Activated CD4-positive, alpha-beta T cell treated with anti-CD3 and anti-CD28 coated beads, Interleukin-2, amount 50 U/mL, for 4 hours (primary cell): ENCODE results near the gene LDB3.
"Not testable (repeated sequence)": the region's sequence is repeated elsewhere in the genome, so short reads cannot be mapped to it uniquely, and the experiment has no call there.

Source experiments
- DNase-seq, 2 experiments: peaks; one replicate each; pipeline ENCODE4 v3.0.0-alpha.2; 2020

The LDB3 gene, protein sequence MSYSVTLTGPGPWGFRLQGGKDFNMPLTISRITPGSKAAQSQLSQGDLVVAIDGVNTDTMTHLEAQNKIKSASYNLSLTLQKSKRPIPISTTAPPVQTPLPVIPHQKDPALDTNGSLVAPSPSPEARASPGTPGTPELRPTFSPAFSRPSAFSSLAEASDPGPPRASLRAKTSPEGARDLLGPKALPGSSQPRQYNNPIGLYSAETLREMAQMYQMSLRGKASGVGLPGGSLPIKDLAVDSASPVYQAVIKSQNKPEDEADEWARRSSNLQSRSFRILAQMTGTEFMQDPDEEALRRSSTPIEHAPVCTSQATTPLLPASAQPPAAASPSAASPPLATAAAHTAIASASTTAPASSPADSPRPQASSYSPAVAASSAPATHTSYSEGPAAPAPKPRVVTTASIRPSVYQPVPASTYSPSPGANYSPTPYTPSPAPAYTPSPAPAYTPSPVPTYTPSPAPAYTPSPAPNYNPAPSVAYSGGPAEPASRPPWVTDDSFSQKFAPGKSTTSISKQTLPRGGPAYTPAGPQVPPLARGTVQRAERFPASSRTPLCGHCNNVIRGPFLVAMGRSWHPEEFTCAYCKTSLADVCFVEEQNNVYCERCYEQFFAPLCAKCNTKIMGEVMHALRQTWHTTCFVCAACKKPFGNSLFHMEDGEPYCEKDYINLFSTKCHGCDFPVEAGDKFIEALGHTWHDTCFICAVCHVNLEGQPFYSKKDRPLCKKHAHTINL

GRCh38 chr10:86668297-86669165 is at the start of gene LDB3:
Gene LDB3 (plus strand): TSS chr10:86668511. CDS start chr10:86668692, 181 bp downstream.
- DNase-seq = no peak

GRCh38 chr10:86628311-86628710 is 40.0 kb upstream of the LDB3 start:
- no peak for DNase-seq

DNA sequence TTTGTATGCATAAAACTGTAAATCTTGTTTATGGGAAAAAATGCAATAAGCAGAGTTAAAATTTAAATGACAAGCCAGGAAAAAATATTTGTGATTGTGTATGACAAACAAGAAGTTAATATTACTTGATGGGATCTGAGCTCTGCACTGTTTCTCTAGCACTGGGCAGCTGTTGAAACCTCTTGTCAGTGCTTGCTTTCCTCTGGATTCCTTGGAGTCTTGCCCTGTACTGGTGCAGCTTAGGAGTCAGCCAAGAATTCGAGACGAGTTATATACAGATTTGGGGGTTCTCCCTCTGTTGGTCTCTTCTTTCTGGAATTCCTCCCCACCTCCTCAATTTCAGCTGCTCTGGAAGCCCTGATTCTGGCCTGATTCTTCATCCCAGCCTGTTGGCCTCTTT is 38.2 kb upstream of the LDB3 start:
- no peak for DNase-seq

DNA sequence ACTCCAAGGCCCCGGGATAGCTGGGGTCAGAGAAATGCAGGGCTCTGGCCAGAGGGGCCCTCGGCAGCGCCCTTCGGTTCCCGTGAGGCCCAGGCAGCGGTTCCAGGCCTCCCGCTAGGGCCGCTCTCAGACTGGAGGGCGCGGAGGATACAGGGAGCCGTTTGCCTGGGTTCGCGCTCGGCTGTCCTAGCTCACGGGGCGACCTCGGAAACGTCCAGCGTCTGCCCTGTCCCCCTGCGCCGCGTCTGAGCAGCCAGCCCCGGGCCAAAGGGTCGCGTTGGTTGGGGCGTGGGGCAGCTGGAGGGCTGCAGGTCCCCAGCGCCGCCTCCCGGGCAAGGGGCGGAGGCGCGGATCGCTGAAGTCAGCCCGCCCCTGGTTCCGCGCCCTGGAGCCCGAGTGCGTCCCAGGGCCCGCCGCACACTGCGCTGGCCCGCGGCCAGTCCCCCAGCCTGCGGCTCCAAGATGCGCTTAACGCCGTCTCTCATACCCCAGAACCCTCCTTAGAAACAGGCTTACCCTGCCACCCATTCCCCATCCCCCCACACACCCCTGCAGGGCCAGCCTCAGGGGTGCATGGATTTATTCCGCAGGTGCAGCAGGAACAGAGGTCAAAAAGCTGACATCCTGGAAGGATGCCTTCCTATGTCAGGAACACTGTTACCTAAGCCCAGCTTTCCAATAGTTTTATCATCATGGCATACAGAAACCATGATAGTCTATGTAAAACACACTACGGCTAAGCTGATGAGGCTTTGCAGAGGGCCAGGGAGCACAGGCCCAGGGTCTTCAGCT is 36.1 kb upstream of the LDB3 start:
- DNase-seq = no peak

DNA sequence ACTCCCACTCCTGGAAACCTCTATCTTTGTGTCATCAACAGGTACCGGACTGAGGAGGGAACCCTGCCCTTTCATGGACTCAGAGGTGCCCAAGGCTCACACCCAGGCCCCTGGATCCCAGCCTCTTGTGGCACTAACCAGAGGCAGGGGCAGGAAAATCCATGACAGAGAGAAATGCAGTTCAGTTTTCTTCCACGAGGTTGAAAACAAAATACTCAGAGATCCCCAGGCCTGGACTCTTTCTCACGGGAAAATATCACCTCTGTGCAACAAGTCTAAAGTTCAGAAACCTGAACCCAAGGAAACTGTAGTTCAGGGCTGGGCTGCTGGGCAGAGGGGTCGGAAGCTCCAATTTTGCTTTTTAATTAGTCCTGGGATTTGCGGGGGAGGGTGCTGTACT is 35.4 kb upstream of the LDB3 start:
- no peak for DNase-seq

GRCh38 chr10:86635402-86635801 is 32.9 kb upstream of the LDB3 start:
- DNase-seq = no peak

GRCh38 chr10:86636311-86636710 is 32.0 kb upstream of the LDB3 start:
- no peak for DNase-seq

DNA sequence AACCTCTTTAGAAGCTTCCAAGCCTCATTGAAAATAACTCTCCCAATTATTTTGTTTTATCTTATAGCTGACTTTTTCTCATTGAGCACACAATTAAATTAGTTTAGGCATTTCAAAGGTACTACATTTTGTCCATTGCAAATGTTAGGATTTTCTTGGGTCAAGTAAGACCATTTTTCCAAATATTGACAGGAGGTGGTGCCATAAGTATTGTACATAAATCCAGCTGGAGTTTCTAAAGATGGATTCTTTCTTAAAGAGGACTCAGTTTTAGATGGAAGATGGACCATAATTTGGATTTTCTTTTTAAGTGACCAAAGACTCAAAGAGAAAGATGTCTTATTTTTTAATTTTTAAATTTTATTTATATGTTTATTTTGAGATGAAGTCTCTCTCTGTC is 26.3 kb upstream of the LDB3 start:
- no peak for DNase-seq

DNA sequence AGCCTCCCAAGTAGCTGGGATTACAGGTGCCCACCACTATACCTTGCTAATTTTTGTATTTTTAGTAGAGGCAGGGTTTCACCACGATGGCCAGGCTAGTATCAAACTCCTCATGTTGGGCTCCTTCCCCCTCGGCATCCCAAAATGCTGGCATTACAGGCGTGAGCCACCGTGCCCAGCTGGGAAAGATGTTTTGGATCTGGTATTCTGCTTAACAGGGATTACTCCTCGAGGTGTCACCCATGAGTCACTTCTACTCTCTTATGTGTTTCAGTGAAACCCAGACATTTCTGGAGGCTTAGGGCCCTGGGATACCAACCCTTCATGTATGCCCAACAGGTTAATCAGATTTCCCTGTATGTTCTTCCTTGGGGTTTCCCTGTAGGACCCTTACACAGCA is 25.8 kb upstream of the LDB3 start:
- DNase-seq = no peak

- no peak for DNase-seq
These were observed 24.0 kb upstream of the LDB3 start for GRCh38 chr10:86644152-86644793.

DNA sequence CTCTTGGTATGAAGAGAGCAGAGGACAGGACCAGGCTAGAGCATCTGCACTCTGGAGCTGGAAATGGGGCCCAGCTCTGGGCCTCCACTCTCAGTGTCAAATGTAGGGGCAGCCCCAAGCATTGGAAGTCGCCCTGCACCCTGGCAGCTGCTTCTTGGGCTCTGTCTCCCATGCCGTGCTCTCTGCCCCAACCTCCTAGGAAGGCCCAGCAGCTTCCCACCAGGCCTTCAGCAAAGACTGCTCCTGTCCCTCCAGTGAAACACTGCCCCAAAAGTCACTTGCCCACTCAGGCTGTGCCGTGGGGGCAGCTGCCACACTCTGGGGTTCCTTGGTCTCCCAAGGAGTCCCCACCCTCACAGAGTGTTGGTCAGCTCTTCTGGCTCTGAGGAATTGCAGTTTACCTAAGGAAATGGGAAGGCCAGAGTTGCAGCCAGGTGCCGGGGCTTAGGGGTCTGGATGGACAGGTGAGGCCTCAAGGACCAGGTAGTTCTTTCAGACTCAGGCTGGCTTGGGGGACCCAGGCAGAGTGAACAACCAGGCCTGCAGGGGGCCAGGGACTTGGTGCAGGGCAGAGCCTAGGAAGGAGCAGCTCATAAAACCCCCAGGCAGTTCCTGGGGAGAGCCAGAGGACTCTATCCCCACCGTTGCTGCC is 23.4 kb upstream of the LDB3 start:
- DNase-seq = no peak

DNA sequence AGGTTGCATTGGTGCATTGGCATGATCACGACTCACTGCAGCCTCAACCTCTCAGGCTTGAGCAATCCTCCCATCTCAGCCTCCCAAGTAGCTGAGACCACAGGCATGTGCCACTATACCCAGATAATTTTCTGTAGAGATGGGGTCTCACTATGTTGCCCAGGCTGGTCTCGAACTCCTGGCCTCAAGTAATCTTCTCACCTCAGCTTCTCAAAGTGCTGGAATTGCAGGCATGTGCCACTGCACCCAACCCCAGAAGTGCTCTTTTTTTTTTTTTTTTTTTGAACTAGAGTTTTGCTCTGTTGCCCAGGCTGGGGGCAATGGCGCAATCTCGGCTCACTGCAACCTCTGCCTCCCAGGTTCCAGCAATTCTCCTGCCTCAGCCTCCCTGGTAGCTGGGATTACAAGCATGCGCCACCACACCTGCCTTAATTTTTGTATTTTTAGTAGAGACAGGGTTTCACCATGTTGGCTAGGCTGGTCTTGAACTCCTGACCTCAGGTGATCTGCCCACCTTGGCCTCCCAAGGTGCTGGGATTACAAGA is 22.6 kb upstream of the LDB3 start:
- not testable (repeated sequence) for DNase-seq

DNA sequence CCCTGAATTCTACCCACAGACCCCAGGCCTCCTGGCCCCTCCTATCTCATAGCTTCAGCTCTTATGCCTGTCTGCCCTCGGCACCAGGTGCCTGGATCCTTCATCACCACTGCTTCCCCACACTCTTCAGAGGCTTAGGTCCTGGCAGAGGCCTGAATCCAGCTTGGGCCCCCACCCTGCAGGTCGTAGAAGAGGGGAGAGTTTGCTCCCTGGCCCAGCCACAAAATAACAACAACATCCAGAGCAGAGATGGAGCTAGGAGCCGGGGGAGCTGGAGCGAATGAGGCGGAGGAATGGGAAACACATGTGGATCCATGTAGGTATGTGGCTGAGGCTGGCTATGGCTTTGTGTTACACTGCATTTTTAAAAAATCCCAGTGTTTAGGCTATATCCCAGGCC is 21.8 kb upstream of the LDB3 start:
- no peak for DNase-seq

- DNase-seq = no peak
These were observed 21.4 kb upstream of the LDB3 start for GRCh38 chr10:86646933-86647332.

- DNase-seq = no peak
These were observed 20.3 kb upstream of the LDB3 start for GRCh38 chr10:86647773-86648703.

DNA sequence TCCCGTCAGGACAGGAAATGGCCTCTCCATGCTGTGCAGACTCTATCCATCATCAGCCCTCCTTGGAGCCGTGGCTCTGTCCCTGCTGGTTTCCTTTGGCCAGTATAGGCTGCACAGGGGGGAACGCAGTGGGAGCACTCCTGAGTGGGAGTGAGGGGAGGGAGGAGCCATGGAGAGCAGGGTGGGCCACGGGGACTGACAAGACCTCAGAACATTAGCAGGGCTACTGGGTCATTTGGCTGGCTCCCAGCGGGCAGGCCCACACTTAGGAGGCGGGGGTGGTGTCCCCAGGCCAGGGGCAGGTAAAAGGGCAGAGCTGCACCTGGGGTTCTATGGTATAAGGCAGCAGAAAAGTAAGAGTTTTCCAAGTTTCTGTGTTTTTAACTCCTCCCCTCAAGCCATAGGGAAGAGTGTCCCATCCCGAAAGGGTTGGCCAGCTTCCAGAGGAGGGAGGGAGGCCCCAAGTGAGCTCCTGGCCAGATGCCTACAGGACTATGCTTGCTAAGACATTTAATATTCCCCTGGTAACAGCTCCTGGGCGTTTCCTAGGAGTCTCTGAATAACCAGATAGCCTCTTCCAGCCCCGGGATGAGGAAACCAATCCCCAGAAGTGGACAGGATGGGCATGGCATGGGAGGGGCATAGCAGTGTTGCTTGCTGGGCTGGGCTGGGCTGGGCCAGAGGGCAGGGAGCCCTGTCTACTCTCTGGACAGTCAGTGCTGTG is 19.4 kb upstream of the LDB3 start:
- no peak for DNase-seq

- DNase-seq = no peak
These were observed 18.7 kb upstream of the LDB3 start for GRCh38 chr10:86649471-86650150.

GRCh38 chr10:86650151-86650550 is 18.2 kb upstream of the LDB3 start:
- DNase-seq = no peak

DNA sequence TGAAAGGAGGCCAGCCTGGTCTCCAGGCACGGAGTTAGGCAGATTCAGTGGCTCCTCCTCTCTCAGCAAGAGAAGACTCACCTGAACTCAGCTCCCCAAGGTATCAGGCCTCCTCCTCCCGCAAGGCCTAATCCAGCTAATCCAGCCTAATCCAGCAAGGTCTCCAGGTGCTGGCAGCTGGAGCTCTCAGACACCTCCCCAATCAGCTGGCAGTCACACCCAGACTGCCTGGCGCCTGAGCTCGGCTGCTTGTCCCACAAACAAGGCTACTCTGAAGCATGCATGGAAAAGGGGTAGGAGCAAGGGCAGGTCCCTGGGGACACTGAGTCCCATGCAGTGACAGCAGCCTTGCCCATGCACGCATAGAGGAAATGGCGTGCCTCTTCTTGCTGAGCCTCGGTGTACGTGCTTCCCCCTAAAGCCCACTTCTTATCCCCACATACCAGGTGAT is 17.3 kb upstream of the LDB3 start:
- DNase-seq = no peak
